WERI-Rb-1 (cell line): ENCODE measurements around the gene PTPRT.

ENCODE experiments used
- DNase-seq: peaks from one replicate; pipeline ENCODE4 v3.0.0-alpha.2; 2020
- H3K27ac ChIP-seq: fragments of 250-450 bp; sonication (Bioruptor Pico); 2 replicates; pipeline ENCODE4 v1.5.1; 2020; ENCODE audit warnings: mild to moderate bottlenecking, moderate library complexity
- H3K27me3 ChIP-seq: fragments of 250-450 bp; sonication (Bioruptor Pico); 2 replicates; pipeline ENCODE4 v1.5.1; 2021; ENCODE audit warnings: mild to moderate bottlenecking, low read depth, moderate library complexity; ENCODE audit not compliant: insufficient read depth, severe bottlenecking
- H3K36me3 ChIP-seq: fragments of 250-450 bp; sonication (Bioruptor Pico); 2 replicates; pipeline ENCODE4 v1.5.1; 2020; ENCODE audit warnings: mild to moderate bottlenecking, moderate library complexity
- H3K4me3 ChIP-seq: 2 replicates; pipeline ENCODE4 v1.5.1; 2011; ENCODE audit warnings: low read depth, mild to moderate bottlenecking, control low read depth, low read length
- H3K9me3 ChIP-seq: fragments of 250-450 bp; sonication (Bioruptor Pico); 2 replicates; pipeline ENCODE4 v1.5.1; 2021; ENCODE audit warnings: mild to moderate bottlenecking, moderate library complexity; ENCODE audit not compliant: severe bottlenecking
- CTCF ChIP-seq: IDR thresholded peaks from 2 replicates; pipeline ENCODE4 v1.5.1; 2011; ENCODE audit warnings: low read depth, mild to moderate bottlenecking, control low read depth, inconsistent platforms, low read length

PTPRT gene

DNA sequence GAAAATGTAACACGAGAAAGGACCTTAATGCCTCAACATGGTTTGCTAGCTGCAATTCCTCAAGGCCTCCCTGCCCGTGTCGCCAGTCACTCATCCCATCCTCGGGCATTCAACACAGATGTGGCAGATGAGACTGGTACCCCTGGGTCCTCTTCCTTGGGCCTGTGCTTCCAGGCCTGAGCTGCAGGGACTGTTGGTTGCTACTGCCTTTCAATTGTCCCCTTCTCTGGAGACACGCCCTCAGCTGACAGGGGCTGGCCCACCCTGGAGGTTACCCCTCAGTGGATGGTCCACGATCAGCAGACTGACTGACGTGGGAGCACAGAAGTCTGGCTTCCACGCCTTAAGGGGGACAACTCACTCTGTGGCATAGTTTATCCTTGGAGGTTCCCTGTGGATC, 1076.5 kb downstream of the PTPRT start:
- Histone ChIP-seq H3K27me3 (no peaks in the 10 kb centered on the region), H3K27ac (peak overlapping the region; percentile 58), H3K9me3 (no peaks in the 10 kb centered on the region), H3K4me3 (no peak overlapping the region), H3K36me3 (no peaks in the 10 kb centered on the region)
- TF ChIP-seq CTCF, result no peak
- DNase-seq, result no peak

GRCh38 chr20:42112161-42112560, 1077.5 kb downstream of the PTPRT start:
- Histone ChIP-seq H3K27me3 (no peaks in the 10 kb centered on the region), H3K27ac (peak overlapping the region; percentile 58), H3K36me3 (no peaks in the 10 kb centered on the region), H3K4me3 (no peak overlapping the region), H3K9me3 (no peaks in the 10 kb centered on the region)
- no peak for TF ChIP-seq CTCF
- no peak for DNase-seq

DNA sequence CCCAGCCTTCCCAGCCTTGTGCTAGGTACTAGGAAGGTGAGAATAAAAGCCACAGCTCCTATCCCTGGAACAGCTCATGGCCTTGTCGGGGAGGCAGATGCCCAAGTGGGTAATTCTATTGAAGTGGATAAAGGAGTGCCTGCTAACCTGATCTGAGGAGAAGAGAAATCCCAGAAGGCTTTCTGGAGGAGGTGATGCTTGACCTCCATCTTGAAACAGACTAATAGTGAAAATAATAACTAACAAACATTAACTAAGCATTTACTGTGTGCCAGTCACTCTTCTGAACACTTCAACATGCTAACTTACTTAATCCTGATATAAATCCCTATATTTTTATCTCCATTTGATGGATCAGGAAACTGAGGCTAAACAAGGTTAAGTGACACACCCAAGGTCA, 1078.4 kb downstream of the PTPRT start:
- H3K9me3 ChIP-seq, result no peaks in the 10 kb centered on the region
- TF ChIP-seq CTCF, result no peak
- DNase-seq, result no peak
- no peak overlapping the region for H3K27ac ChIP-seq
- no peaks in the 10 kb centered on the region for H3K36me3 ChIP-seq
- no peaks in the 10 kb centered on the region for H3K27me3 ChIP-seq
- no peak overlapping the region for H3K4me3 ChIP-seq

DNA sequence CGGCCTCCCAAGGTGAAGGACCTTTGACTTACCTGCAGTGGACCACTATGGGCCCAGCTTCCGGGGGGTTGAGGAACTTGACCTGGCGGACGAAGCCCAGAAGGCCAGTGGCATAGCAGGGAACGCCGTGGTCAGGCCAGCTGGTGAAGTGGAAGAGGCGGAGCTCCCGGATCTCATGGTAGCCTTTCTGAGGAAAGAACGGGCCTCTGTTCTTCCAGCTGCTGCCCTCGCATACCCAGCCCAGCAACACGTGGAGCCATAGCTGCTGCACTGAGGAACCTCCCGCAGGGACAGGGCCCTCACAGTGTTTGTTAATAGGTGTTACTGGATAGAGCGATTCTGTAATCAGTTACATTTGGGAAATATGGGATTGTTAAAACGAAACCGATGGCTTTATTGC, 1079.4 kb downstream of the PTPRT start:
- H3K36me3 ChIP-seq, result no peaks in the 10 kb centered on the region
- DNase-seq, result no peak
- no peak overlapping the region for H3K27ac ChIP-seq
- H3K9me3 ChIP-seq, result no peaks in the 10 kb centered on the region
- no peaks in the 10 kb centered on the region for H3K27me3 ChIP-seq
- no peak overlapping the region for H3K4me3 ChIP-seq
- TF ChIP-seq CTCF, result no peak

DNA sequence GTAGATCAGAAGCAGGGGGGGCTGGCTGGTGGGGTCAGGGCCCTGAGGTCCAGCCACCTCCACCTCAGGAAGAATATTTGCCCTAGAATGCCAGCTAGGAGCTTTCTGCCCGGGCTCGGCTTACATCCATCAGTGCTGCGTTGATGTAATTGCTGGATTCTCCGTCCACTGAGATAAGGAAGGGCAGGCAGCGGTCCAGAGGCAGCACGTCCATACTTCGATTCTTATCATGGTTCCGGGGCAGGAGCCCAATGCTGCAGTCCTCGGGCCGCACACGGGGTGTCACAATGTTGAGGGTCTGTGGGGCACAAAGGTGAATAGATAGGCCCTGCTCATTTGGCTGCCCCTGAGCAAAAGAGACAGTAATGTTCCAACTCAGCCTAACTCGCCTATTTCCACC, 1087.7 kb downstream of the PTPRT start:
- Histone ChIP-seq H3K27me3 (no peaks in the 10 kb centered on the region), H3K27ac (no peak overlapping the region), H3K36me3 (no peaks in the 10 kb centered on the region), H3K9me3 (no peaks in the 10 kb centered on the region), H3K4me3 (no peak overlapping the region)
- TF ChIP-seq CTCF, result no peak
- DNase-seq, result no peak

DNA sequence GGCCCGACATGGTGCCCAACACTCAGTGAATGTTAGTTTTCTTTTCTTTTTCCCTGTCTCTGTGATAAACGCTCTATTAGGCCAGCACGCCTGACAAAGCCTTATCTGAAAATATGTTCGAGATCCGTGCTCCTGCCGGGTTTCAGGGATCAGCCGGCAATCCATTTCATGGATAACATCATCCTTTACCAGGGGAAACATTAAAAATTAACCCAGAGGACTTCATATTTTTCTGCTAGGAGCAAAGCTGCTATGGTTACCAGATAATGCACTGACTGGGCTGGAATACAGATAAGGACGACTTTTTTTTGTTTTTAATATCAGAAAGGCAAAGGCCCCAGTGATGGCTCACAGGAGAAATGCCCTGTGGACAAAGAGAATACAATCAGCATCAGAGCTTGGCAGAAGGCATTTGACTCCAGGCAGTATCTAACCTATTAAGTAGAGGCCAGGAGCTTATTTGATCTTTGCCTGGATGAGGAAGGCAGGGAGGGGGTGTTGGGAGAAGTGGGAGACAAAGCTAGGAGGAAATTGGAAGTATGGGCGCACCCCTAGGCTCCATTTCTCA, 1089.5 kb downstream of the PTPRT start:
- Histone ChIP-seq H3K4me3 (no peak overlapping the region), H3K27ac (no peak overlapping the region), H3K27me3 (no peaks in the 10 kb centered on the region), H3K9me3 (no peaks in the 10 kb centered on the region), H3K36me3 (no peaks in the 10 kb centered on the region)
- no peak for TF ChIP-seq CTCF
- DNase-seq, result no peak
